Measurements from ENCODE around the gene TCTN2. TPM values are rescaled to one million over a fixed set of nuclear protein-coding genes. Genes with fewer than 3 reads are reported as not detected.

Gene TCTN2
- total and polyA plus RNA-seq, 9 of the 15 experiments (the other 6 are each of a cell fraction or from before 2014, with no cell fraction given) = 0.58 to 5.5 (median 3.6) TPM

DNA sequence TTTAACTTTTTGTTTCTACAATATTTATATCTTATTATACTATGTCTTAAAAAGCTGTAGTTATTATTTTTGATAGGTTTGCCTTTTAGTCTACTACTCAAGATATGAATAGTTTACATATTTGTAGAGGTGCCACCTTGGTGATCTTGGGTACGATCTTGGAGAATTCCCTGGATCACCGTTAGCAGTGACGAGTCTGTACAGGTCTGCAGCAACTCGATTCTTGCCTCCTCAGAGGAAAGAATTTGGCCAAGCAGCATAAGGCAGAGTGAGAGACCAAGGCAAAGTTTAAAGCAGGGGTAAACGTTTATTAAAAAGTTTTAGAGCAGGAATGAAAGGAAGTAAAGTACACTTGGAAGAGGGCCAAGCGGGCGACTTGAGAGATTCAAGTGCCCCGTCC lies 3.1 kb upstream of the TCTN2 start:
- intact Hi-C loops (cut with micrococcal nuclease) (no loop called here), in situ Hi-C loops (cut with MboI) (no loop called here)
- H3K4me2 ChIP-seq (ENCODE audit: insufficient read depth, low read length) = no peak overlapping the region
- no peak for DNase-seq (ENCODE audit: extremely low read depth in 1 of 4, low spot score in 3 of 4)
- ChIA-PET CTCF (ENCODE audit: low intra/inter-chr PET ratio) (no interaction called here), POLR2A (no interaction called here)
- WGBS (ENCODE audit: insufficient coverage, low coverage, missing lambda C conversion rate) = 73% methylated on average over 8 of the region's 8 CpGs
- no peaks in the 10 kb centered on the region for H4K20me1 ChIP-seq (replicated peaks; ENCODE audit: control insufficient read depth, insufficient read depth, low read length)
- no peaks in the 10 kb centered on the region for H3K9me1 ChIP-seq (ENCODE audit: control insufficient read depth, insufficient read depth, low read length)
- H3K9me3 ChIP-seq (replicated peaks; ENCODE audit: control insufficient read depth, insufficient read depth, low read depth, low read length) = no peaks in the 10 kb centered on the region
- peaks cover 6% of the 10 kb centered on the region; the same call in 1 of the 3 replicates for H3K36me3 ChIP-seq (ENCODE audit: control insufficient read depth, insufficient read depth, low read length)
- no peak overlapping the region for H3K27ac ChIP-seq (ENCODE audit: extremely low read depth, low read depth, low read length)
- H3K79me2 ChIP-seq (ENCODE audit: control insufficient read depth, insufficient read depth, low read length) = no peaks in the 10 kb centered on the region
- no peak for ATAC-seq
- peaks cover 0 to 11% of the 10 kb centered on the region in 2 experiments; a peak in 3 of 5 replicates for H3K4me1 ChIP-seq (replicated peaks in 1 of 2; ENCODE audit: control insufficient read depth in 2 of 2, insufficient read depth in 2 of 2, low read length in 2 of 2)
- H3K4me3 ChIP-seq = no peak overlapping the region
- no peak overlapping the region for H2AFZ ChIP-seq (ENCODE audit: low read depth, low read length)
- no peaks in the 10 kb centered on the region for H3K27me3 ChIP-seq (ENCODE audit: control insufficient read depth in 2 of 2, insufficient read depth in 2 of 2, low read length in 2 of 2)
- FAIRE-seq = no peak
- BruUV-seq (replicated peaks) = no TSS peak
- TF ChIP-seq NFIC (IDR thresholded peaks at IDR 0.05) = peak; percentile 44
- TF ChIP-seq, protein P1, sequence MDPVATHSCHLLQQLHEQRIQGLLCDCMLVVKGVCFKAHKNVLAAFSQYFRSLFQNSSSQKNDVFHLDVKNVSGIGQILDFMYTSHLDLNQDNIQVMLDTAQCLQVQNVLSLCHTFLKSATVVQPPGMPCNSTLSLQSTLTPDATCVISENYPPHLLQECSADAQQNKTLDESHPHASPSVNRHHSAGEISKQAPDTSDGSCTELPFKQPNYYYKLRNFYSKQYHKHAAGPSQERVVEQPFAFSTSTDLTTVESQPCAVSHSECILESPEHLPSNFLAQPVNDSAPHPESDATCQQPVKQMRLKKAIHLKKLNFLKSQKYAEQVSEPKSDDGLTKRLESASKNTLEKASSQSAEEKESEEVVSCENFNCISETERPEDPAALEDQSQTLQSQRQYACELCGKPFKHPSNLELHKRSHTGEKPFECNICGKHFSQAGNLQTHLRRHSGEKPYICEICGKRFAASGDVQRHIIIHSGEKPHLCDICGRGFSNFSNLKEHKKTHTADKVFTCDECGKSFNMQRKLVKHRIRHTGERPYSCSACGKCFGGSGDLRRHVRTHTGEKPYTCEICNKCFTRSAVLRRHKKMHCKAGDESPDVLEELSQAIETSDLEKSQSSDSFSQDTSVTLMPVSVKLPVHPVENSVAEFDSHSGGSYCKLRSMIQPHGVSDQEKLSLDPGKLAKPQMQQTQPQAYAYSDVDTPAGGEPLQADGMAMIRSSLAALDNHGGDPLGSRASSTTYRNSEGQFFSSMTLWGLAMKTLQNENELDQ (CRISPR knock-in tag; IDR thresholded peaks at IDR 0.05; ENCODE audit: borderline replicate concordance) = no peak
- H3K9ac ChIP-seq (ENCODE audit: insufficient read depth in 1 of 2, low read depth in 2 of 2, low read length in 2 of 2) = no peak overlapping the region

- Histone ChIP-seq H3K9me3 (replicated peaks; ENCODE audit: control insufficient read depth, insufficient read depth, low read depth, low read length) (no peaks in the 10 kb centered on the region), H3K9me1 (ENCODE audit: control insufficient read depth, insufficient read depth, low read length) (no peaks in the 10 kb centered on the region), H3K4me2 (ENCODE audit: insufficient read depth, low read length) (peak overlapping the region; percentile 91), H3K79me2 (ENCODE audit: control insufficient read depth, insufficient read depth, low read length) (no peaks in the 10 kb centered on the region), H3K9ac (ENCODE audit: insufficient read depth in 1 of 2, low read depth in 2 of 2, low read length in 2 of 2) (no peak overlapping the region), H3K4me3 (peak overlapping the region; percentile 69), H3K27me3 (ENCODE audit: control insufficient read depth in 2 of 2, insufficient read depth in 2 of 2, low read length in 2 of 2) (no peaks in the 10 kb centered on the region), H2AFZ (ENCODE audit: low read depth, low read length) (0 out of 2 replicates have a peak overlapping the region, but pooled peaks have one; percentile 22), H3K27ac (ENCODE audit: extremely low read depth, low read depth, low read length) (no peak overlapping the region), H4K20me1 (replicated peaks; ENCODE audit: control insufficient read depth, insufficient read depth, low read length) (no peaks in the 10 kb centered on the region), H3K36me3 (ENCODE audit: control insufficient read depth, insufficient read depth, low read length) (no peaks in the 10 kb centered on the region), H3K4me1 (replicated peaks in 1 of 2; ENCODE audit: control insufficient read depth in 2 of 2, insufficient read depth in 2 of 2, low read length in 2 of 2) (peaks cover 0 to 11% of the 10 kb centered on the region in 2 experiments; a peak in 3 of 5 replicates)
- ChIA-PET CTCF (ENCODE audit: low intra/inter-chr PET ratio) (no interaction called here), POLR2A (interaction anchor here (0.8 to 1.3 kb wide), 4 partner anchors 9 to 40 kb away, joined by 3 read pairs; partner anchors contain the start of gene ATP6V0A2)
- DNase-seq (ENCODE audit: extremely low read depth in 1 of 4, low spot score in 3 of 4) = no peak
- 68% methylated on average over 6 of the region's 6 CpGs for WGBS (ENCODE audit: insufficient coverage, low coverage, missing lambda C conversion rate)
- intact Hi-C loops (cut with micrococcal nuclease) = no loop called here
- no peak for ATAC-seq
- no TSS peak for BruUV-seq (replicated peaks)
- no peak for FAIRE-seq
- in situ Hi-C loops (cut with MboI) = no loop called here
- TF ChIP-seq ELF2 (CRISPR knock-in tag; IDR thresholded peaks at IDR 0.05) (no peak), MED1 (CRISPR knock-in tag; IDR thresholded peaks at IDR 0.05; ENCODE audit: borderline replicate concordance) (no peak), ZSCAN29 (IDR thresholded peaks at IDR 0.05) (no peak), HIVEP1 (CRISPR knock-in tag; IDR thresholded peaks at IDR 0.05) (no peak), ZFP1 (CRISPR knock-in tag; IDR thresholded peaks at IDR 0.05) (no peak)
- TF ChIP-seq, protein P2, sequence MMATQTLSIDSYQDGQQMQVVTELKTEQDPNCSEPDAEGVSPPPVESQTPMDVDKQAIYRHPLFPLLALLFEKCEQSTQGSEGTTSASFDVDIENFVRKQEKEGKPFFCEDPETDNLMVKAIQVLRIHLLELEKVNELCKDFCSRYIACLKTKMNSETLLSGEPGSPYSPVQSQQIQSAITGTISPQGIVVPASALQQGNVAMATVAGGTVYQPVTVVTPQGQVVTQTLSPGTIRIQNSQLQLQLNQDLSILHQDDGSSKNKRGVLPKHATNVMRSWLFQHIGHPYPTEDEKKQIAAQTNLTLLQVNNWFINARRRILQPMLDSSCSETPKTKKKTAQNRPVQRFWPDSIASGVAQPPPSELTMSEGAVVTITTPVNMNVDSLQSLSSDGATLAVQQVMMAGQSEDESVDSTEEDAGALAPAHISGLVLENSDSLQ (IDR thresholded peaks at IDR 0.05) = no peak
- TF ChIP-seq, protein P3, sequence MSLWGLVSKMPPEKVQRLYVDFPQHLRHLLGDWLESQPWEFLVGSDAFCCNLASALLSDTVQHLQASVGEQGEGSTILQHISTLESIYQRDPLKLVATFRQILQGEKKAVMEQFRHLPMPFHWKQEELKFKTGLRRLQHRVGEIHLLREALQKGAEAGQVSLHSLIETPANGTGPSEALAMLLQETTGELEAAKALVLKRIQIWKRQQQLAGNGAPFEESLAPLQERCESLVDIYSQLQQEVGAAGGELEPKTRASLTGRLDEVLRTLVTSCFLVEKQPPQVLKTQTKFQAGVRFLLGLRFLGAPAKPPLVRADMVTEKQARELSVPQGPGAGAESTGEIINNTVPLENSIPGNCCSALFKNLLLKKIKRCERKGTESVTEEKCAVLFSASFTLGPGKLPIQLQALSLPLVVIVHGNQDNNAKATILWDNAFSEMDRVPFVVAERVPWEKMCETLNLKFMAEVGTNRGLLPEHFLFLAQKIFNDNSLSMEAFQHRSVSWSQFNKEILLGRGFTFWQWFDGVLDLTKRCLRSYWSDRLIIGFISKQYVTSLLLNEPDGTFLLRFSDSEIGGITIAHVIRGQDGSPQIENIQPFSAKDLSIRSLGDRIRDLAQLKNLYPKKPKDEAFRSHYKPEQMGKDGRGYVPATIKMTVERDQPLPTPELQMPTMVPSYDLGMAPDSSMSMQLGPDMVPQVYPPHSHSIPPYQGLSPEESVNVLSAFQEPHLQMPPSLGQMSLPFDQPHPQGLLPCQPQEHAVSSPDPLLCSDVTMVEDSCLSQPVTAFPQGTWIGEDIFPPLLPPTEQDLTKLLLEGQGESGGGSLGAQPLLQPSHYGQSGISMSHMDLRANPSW (CRISPR knock-in tag; IDR thresholded peaks at IDR 0.05) = no peak
Observed at GRCh38 chr12:123671876-123672275, 963 bp downstream of the TCTN2 start.

Data from K562 (cell line).